Endothelial cell of hepatic sinusoid (primary cell): ENCODE measurements around the gene PBX4.

ENCODE experiments used
- in situ Hi-C: cut with HindIII; loops from 2 replicates; pipeline ENCODE4 v1.10.0; 2017; ENCODE audit warnings: low sequenced_read_pairs

The PBX4 gene

DNA sequence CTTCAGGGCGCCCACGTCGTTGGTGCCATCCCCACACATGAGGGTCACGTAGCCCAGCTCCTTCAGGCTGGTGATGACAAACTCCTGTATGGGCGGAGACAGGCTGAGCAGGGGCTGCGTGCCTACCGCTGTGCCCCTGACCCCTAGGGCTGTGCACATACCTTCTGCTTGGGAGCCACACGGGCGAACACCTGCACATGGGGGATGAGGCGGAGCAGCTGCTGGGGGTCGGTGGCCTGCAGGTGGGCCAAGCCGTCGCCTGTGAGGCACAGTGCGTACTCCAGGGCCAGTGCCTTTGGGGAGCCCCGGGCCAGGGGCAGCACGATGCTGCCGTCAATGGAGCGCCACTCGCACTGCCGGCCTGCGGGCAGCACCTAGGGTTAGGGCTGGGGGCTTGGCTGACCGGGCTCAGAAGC is 31.1 kb upstream of the PBX4 start:
- in situ Hi-C loops: no loop called here

DNA sequence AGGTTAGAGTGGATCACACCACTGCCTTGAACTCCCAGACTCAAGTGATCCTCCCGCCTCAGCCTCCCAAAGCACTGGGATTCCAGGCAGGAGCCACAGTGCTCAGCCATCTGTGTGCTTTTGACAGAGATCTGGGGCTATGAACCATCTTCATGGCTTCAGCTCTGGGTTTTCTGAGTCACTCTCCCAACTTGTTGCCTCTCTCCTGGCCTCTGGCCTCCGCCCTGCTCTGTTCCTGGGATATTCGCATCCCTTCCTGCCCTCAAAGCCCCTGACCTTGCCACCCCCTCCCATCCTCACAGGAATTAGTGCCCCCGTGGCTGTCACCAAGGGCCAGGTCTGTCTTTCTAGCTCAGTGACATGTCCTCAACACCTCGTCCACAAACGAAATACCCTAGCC is 30.7 kb upstream of the PBX4 start:
- in situ Hi-C loops: no loop called here

DNA sequence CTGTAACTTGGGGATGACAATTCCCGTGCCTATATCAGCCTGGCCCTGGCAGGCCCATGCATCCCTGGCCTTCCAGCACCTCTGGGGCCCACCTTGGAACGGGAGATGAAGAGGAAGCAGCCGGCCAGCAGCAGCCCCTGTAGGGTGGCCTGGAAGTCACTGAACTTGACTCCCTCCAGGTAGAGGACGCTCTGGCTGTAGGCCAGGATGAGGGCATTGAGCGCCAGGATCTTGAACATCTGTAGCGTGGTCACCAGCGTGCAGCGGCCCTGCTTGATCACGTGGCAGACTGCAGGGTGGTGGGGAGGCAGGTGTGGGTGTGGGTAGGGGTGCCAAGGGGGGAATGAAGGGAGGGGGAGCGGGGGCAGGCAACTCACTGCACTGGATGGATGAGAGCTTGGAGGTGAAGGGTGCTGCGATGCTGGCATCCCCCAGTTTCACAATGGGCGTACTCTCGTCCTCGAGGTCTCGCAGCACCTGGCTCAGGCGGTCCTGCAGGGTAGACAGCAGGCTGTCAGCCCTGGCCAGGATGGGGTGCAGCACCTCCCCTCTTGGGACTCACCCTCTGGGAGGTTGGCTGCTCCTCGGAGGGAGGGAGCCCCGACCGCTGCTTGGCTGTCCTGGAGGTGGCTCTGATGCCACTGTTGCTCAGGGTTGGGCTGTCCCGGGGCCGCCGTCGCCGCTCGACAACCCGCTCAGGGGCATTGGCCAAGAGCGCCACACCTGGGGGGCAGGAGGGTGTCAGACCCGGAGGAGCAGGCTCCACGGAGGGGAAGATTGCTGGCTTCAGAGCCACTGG is 28.7 kb upstream of the PBX4 start:
- in situ Hi-C loops: no loop called here

DNA sequence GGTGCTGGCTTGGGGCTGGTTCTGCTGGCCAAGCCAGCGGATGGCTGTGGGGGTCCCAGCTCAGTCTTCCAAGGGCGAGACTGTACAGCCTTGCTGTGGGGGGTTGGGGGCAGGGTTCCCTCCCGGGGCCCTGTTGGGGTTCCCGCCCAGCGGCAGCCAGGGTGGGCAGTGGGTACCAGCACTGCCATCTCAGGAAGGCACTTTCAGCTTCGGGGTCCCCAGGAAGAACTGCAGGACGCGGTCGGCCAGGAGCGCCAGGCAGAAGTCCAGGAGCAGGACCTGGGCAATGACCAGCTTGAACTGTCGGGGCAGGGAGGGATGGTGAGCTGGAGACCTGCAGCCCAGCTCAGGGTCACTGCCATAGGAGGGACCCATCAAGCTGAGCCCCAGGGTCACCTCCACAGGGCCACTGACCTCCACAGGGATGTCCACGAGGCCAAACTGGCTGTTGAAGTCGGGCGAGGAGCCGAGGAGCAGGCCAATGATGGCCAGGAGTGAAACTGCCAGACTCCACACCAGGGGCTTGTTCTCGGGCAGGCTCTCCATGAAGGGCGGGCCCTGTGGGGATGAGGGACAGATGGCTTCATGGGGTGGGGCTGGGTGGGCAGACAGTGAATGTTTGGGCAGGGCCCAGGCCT is 26.9 kb upstream of the PBX4 start:
- in situ Hi-C loops: no loop called here

DNA sequence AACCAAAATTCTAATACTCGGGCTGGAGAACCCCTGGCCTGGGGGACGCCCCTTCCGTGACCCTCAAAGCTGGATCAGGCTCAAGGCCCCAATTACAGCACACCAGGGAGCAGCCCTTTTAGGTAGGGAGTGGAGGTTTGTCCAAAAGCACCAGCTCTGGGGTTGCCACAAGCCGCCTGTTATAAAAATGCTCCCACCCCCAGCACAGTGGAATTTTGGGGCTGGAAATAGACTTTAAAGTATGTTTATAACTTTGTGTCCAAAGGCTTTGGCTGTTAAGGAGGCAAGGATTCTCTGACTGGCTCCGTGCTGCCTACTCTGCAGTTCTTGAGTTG is 25.5 kb upstream of the PBX4 start:
- in situ Hi-C loops: no loop called here

DNA sequence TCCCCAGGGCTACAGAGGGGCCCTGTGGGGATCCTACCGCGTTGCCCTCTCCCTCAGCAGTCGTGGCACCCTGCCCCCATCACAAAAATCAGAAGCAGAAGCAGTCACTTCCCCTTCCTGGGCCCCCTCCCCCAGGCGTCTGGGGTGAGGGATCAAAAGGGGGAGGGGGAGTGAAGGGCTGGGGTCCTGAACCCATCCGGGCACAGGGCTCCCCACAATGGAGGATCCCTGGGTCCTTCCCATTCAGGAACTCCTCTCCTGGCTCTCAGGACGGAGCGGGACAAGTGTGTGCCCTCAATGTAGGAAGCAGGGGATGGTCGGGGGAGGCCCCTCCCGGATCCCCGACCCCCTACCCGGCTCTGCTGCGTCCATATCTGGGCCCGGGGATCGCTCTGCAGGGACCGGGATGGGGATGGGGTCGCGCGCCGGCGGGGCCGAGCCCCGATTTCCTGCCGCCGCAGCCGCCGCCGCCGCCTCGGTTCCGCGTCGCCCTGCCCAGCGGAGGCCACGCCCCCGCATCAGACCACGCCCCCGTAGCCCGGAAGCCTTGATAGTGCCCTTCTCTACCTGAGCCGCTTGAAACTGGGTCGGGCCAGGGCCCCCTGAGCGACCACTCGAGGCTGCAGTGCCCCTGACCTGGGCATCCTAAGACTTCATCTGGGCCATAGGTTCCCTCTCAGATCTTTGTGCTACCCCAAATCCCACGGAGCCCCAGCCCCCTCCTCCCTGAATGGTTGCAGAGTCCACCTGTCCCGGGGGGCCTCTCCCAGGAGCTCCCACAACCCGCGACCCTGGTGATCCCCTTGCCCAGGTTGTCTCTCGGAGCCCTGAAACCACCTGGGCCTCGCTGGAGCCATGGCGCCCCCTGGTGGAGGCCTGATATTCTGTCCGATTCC is 24.9 kb upstream of the PBX4 start, which contains the start of gene GMIP:
GMIP (minus strand) TSS at position 500 of the 896 bp plus-strand sequence; CDS start at position 372, 128 bp downstream.
- in situ Hi-C loops: no loop called here

DNA sequence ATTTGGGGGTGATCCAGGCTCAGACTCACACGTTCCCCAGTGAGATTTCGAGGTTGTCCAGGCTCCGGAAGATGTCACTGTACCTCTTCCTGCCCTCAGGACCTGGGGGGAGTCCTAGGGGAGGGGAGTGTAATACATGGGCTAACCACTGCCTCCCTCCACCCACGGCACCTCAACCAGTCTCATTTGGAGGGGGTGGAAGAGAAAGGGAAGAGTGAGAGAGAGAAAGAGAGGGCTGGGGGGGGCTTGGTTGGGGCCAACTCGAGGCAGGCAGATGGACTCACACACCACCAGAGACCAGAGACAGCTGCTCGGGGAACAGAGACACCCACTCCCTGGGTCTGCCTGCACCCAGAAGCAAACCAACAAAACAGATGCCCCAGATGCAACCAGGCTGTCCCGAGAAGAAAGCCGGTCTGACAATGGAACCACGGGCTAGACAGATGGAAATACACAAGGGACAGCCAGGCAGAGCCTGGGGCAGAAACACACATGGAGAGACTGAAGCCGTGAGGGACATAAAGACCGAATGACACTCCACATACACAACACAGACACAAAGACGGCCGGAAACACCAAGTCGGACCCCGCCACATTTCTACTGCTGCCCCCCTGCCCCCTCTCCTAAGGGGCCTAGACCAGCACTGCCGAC is 24.1 kb upstream of the PBX4 start:
- in situ Hi-C loops: no loop called here

DNA sequence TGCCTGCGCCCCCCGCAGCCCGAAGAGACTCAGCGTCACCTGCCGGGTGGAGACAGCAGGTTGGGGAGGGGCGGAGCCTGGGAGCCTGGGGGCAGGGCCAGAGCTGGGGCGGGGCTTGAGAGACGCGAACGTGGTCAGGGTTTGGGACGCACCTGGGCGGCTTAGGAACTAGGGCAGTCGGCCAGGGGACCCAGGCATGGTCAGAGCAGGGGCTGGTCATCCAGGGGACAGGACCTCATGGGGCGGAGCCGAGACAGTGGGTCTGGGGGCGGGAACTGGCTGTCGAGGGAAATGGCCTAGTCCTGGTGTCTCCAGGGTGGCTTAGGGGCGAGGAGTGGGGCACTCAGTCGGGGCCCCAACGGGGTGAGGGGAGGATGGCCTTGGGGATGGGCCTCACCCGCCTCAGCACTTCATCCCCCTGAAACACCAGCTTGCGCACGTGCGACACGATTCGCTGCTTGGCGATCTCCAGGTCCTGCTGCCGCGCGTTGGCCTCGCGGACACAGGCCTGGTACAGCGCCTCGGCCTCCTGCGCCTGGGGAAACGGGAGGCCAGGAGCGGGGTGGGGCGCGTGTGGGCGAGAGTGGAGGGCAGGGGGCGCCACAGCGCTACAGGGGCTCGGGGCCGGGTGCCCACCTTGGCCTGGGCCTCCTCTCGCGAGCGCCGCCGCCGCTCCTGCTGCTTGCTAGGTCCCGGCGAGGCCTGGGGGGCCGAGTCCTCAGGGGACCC is 19.2 kb upstream of the PBX4 start:
- in situ Hi-C loops: no loop called here

DNA sequence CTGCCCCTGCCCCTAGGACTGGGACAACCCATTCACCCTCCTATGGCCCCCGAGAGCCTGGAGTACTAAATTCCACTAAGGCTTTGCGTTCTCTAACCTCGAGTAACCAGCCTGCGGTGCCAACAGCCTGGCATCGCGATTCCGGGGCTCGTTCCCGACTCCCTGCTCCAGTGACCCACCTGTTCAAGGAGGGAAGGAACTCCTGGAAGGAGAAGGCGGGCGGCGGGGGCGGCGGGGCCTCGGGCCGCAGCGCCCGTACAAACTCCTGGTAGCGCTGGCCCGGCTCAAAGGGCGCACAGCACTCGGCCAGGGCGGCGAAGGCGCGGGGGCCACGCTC is 18.7 kb upstream of the PBX4 start:
- in situ Hi-C loops: no loop called here

DNA sequence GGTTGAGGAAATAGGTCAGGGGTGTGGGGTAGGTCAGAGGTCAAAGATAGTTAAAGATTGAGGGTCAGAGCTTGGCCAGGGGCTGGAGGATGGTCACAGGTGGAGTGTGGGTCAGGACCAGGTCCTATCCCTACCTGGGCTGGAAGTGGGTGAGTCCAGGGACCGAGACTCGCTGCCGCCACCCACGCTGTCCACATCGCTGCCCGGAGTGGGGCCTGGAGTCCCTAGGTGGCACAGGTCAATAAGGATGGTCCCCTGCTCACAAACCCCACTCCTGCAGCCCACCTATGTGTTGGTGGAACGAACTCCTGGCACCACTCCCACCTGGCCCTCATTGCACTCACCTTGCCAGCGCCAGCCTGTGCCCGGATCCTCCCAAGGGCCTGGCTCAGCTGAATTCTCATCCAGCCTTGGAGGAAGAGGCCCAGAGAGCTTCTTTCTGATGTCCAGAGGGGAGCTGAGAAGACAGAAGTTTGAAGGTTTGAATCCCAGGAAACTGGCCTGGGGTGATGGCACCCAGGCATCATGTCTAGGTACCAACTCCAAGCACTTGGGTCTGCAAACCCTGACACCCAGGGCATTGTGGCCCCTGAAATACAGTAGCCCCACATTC is 18.2 kb upstream of the PBX4 start:
- in situ Hi-C loops: no loop called here

DNA sequence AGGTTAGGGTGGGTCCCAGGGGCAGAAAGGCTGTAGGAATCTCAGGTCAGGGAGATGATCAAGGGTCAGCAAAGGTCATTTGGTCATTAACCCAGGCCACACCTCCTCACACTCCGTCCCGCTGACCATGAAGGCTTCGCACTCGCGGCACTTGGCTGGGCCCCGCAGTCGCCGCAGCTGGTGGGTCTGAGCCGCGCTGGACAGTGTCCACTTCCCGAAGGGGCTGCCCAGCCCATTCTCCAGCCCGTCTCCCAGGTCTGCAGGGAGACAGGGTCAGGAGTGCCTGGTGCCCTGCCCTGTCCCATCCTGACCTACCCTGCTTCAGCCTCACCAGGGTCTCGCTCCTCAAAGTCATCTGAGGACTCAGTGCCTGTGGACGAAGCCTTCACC is 16.8 kb upstream of the PBX4 start:
- in situ Hi-C loops: no loop called here

DNA sequence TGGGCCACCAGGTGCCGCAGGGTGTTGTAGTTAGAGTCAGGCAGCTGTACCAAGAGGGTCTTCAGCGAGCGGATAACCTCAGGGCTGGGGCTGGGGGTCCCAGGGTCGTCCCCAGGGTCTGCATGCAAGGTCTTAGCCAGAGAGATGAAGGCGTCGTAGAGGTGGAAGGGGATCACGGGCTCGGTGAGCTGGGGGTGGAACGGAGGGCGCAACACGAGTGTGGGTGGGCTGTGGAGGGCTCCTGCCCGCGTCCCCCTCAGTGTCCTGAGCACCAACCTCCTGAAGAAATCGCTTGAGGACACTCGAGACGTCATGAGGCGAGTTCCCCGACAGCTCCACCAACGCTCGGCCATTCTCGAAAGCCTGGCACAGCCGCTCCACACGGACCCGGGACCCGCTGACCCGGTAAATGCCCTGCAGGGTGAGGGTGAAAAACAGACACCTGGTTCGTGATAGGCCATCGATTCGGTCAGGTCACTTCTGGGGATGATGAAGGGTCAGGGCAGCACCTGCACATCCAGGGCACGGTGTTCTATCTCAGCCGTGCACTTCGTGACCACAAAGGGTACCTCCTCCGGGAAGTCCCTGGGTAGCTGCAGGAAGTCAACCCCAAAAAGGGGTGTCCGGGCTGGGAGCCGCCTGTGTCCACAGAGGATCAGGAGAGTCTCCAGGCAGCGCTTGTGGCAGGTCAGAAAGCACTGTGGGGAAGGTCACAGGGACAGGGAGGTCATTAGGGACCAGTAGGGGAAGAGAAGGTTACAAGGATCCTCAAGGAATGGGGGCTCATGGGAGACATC is 16.2 kb upstream of the PBX4 start:
- in situ Hi-C loops: no loop called here

DNA sequence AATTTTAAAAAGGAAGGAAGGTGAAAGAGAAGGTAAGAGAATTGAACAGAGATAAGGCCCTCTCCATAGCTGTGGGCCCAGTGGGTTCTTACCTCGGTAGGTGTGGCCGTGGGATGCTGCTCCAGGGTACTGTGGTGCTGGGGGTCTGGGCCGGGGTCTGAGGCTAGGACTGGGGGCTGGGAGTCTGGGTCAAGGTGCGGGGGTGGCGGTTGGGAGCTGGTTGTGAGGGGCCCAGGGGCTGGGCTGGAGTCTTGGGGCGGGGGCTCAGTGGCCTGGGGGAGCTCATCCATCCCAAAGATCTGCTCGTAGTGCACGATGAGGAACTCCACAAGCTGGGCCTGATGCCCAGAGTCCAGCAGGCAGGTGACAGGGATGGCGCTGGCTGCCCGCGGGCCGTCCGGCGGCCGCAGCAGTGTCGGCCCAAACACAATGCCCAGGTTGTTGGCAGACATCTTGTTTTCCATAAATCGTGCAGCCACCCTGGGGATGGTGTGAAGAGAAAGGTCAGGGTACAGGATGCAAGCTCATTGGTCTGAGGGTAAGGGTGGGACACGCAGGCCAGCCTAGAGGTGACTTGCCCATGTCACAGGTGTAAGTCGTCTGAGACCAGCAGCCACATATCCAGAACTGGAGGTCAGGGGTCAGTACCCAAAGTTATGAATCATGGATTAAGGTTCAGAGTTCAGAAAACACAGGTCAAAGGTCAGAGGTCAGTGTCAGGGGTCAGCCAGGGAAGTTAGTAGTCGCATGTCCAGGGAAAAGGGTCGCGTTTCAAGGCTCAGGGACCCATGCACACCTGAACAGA is 15.4 kb upstream of the PBX4 start:
- in situ Hi-C loops: no loop called here

DNA sequence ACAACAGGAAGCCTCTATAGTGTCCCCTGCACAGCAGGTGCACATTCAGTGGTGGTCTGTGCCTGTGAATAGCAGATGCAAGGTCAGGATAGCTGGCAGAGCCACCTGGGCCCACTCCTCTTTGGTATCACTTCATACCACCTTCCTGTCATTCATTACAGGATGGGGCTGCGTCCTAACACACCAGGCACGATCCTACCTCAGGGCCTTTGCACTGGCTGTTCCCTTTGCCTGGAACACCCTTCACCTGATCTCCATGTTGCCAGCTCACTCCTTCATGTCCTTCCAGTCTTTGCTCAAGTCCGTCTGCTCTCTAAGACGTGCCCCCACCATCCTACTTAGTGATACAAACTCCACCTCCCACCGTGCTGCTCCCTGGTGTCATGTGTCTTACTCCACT is 14.2 kb upstream of the PBX4 start:
- in situ Hi-C loops: no loop called here

DNA sequence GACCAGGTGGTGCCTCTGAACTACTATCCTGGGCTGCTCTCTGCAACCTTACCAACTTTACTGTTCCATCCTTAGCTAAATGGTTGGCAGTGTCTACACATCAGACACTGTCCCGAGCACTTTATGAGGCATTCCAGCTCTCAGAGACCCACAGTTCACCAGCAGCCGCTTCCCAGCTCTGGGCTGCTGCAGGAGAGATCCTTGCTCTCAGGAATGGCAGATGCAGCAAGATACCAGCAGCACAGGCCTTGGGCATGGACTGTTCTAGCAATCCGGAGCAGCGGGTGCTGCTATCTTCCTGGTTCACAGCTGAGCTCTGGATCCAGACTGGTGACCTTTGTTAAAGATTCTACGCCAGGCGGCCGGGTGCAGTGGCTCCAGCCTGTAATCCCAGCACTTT is 12.9 kb upstream of the PBX4 start:
- in situ Hi-C loops: no loop called here

DNA sequence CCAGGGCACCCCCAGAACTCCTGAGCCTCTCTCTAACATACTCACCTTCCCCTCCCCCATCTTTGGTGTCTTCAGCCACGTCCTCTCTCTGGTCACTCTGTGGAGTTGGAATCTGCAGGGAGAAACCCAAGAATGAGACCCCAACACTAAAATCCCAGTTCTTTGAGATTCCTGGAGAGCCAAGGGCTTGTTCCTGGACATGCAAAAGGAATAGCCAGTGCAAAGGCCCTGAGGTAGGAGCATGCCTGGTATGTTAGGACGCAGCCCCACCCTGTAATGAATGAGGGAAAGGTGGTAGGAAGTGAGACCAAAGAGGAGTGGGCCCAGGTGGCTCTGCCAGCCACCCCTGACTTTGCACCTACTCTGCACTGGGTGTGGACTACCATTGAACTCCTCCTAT is 11.9 kb upstream of the PBX4 start:
- in situ Hi-C loops: no loop called here

DNA sequence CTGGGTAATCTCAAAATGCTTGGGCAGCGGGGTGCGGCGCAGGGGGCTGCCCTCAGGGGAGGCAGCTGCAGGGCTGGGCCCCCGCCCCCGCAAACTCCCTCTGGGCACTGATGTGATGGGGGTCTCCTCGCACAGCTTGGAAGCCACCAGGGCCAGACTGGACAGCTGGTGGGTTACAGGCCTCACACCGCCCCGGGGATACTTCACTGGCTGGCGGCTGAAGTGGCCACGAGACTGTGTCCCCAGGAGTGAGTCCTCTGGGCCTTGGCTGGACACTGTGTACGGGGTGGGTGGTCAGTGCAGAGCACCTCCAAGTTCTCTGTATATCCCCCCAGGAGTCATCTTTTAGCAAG is 11.6 kb upstream of the PBX4 start:
- in situ Hi-C loops: no loop called here

DNA sequence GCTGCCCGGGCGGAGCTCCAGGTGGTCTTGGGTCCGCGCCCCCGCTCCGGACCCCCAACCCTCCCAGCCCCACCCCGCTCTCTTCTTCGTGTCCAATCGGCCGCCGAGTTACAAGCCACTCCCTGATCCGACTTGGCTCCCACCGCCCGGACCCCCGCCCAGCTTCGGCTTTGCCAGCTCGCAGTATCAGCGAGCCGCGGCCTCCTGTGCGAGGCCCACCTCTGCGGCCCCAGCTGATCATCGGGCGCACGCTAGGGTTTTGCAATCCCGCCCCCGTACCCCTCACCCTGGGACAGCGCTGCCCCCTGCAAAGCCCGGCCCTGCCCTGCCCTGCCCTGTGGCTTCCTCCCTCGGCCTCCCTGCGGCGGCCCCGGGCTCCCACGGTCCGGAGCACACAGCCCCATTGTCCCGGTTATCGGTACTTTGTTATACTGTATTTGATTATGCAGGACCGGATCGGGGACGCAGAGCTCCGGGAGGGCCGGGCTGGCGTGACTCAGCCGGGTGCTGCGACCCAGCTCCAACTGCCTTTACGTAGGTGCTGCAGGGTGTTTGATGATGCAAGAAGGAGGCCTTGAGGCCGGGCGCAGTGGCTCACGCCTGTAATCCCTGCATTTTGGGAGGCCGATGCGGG is 10.1 kb upstream of the PBX4 start:
- in situ Hi-C loops: no loop called here
